HG02571 (cell line): ENCODE data around the gene APBA1.

ENCODE experiments used
- ATAC-seq: cut with Tn5 transposase; IDR thresholded peaks from one replicate; pipeline ENCODE4 v1.9.1; 2021; ENCODE audit warnings: mild to moderate bottlenecking, moderate library complexity; ENCODE audit not compliant: unreplicated experiment

The APBA1 gene

GRCh38 chr9:69486498-69486897, 185.7 kb downstream of the APBA1 start:
- ATAC-seq: no peak

- ATAC-seq: no peak
These were observed 186.7 kb downstream of the APBA1 start for GRCh38 chr9:69485466-69485865.

- no peak for ATAC-seq
These were observed 188.2 kb downstream of the APBA1 start for GRCh38 chr9:69483886-69484422.

- ATAC-seq: no peak
These were observed 195.4 kb downstream of the APBA1 start for GRCh38 chr9:69476797-69477196.

GRCh38 chr9:69476016-69476415, 196.2 kb downstream of the APBA1 start:
- no peak for ATAC-seq

DNA sequence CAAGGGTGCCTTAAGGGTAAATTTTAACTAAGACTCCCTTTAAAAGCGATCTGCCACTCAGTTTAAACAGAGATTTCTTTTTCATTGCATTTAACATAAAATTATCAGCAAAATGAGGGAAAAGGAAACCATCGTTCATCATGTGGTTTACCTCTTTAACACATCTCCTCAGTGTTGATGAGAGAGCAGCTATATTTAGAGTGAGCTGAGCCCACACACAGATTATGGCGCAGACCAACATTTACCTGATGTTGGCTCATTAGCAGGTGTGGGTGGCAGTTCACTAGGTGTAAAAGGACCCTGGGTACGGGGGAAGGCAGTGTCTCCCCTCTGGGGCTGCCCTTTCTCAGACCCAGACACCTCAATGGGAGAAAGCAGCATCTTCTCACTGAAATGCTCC, 197.3 kb downstream of the APBA1 start:
- no peak for ATAC-seq

- no peak for ATAC-seq
These were observed 200.0 kb downstream of the APBA1 start for GRCh38 chr9:69472101-69472620.

GRCh38 chr9:69471433-69471832, 200.7 kb downstream of the APBA1 start:
- ATAC-seq: no peak

- no peak for ATAC-seq
These were observed 201.8 kb downstream of the APBA1 start for GRCh38 chr9:69470186-69470977.

- no peak for ATAC-seq
These were observed 203.0 kb downstream of the APBA1 start for GRCh38 chr9:69469136-69469535.

GRCh38 chr9:69468380-69468779, 203.8 kb downstream of the APBA1 start:
- no peak for ATAC-seq

DNA sequence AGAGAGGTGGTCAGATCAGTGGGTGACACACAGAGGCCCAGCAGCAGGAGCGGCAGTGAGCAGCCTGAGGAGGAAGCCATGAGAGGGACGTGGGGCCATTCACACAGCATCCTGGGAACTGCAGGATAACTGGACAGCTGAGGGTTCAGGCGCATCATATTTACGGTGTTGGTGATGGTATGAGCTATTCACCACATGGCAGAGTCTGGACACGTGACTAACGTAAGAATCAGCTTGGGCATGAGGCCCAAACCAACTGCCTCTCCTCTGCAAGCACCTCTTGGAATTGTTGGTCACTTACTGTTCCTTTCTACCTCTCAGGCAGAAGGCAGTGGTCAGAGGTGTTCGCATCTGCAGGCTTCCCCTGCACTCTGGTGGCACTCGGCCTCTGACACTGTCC, 206.0 kb downstream of the APBA1 start:
- ATAC-seq: no peak

- no peak for ATAC-seq
These were observed 206.7 kb downstream of the APBA1 start for GRCh38 chr9:69465473-69465872.

DNA sequence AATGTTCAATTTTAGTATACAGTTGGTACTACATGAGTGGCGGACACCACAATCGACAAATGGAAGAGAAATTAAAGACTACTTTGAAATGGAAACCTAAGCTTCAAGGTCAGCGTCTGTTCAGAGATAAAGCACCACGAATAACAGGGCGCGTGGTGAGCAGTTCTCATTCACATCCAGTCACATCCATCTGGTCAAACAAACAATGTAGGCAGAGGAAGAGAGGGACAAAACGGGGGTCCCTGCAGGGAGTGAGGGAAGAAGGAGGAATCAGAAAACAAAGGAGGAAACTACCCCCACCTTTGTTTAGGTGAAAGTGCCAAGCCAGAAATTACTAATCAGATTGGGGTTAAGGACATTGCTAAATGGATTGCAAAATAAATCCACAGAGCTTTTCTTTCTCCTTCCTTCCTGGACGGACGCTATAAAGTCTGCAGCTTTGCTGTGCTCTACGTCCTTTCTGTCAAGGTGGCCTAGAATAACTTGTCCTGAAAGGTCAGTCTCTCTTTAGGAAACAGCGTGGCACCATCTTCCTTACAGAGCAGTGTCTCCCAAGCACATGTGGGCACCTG, 208.6 kb downstream of the APBA1 start:
- no peak for ATAC-seq

GRCh38 chr9:69462394-69462793, 209.8 kb downstream of the APBA1 start:
- no peak for ATAC-seq

- no peak for ATAC-seq
These were observed 210.9 kb downstream of the APBA1 start for GRCh38 chr9:69461103-69461887.

DNA sequence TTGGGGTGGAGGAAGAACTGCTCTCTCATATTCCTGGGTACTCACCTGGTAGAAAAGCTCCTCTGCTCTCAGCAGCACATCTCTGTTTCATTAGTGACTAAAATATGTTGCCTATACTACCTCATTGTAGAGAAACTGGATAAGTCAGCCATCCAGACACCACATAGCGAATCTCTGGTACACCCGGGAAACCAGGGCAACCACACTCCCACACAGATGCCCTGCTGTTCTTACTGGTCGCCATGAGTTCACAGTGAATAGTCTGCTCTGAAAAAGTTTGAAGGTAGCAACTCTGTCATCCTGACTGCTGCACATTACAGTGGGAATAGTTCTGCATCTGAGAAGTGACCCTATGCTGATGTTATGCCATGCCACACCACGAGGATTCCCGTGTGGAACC, 212.2 kb downstream of the APBA1 start:
- no peak for ATAC-seq

DNA sequence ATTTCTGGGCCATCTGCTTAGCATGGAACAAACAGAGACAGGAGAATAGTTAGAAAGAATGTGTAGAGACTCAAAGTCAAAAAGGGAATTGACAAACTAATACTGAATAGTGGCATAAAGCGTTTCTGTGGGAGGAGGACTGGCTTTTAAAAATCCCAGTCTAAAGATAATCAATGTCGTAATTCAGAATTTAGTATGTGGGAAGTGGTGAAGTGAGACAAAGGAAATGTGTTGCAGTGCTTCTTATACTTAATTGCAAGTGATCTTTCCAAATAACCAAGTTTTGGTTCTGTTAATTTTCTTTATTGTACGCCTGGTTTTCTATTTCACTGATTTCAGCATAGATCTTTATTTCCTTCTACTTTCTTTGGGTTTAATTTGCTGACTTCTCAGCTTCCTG, 214.0 kb downstream of the APBA1 start:
- ATAC-seq: no peak

DNA sequence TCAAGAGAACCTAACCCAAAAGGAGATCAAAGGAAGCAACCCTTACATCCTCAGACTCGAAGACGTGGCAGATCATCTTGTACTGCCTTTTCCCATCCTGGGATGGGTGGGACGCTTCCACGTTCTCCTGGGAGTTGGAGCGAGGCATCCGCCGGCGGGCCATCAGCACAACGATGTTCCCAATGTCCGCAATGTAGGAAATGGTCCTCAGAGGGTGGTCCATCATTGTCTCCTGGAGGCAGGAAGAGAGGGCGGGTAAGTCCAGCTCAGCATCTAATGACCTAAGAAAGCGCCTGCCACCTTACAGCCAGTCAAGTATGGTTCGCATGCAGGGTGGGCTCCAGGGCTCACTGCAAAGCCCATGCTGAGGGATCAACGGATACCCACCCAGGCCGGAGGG, 216.0 kb downstream of the APBA1 start:
- no peak for ATAC-seq

DNA sequence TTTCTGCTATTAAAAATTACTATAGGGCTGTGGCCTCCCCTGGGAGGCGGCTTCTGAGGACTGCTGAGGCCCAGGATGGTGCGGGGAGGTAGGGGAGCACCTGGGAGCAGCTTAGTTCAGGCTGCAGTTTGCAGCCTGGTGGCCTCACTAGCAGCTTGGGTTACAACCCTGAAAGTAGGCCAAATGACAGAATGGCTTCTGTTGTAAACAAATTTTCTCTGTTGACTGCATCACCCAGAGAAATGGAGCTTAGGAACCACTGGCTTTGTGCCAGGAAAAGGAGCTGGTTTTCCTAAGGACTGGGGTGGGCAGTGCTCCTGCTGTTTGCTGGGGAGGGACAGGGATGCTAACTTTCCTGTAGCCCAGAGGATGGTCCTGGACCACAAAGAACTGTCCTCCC, 216.9 kb downstream of the APBA1 start:
- no peak for ATAC-seq

DNA sequence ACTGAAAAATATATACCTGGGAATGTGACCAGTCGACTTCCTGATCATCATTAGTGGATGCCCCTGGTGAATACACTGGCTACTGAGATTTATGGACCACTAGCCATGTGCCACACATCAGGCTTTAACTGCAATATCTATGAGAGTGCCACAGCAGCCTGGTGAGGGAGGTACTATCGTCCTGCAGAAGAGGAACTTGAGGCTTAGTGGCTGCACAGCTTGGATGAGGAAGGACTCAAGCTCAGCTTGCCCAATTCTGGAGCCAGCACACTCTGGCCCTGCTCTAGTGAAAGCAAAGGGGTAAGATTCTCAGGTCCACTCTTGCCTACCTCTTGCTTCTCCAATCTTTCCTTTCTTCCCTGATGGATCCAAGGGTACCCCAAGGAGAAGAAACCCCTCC, 217.8 kb downstream of the APBA1 start:
- ATAC-seq: no peak
